Measurements from ENCODE around the gene MYL10.

The MYL10 gene

DNA sequence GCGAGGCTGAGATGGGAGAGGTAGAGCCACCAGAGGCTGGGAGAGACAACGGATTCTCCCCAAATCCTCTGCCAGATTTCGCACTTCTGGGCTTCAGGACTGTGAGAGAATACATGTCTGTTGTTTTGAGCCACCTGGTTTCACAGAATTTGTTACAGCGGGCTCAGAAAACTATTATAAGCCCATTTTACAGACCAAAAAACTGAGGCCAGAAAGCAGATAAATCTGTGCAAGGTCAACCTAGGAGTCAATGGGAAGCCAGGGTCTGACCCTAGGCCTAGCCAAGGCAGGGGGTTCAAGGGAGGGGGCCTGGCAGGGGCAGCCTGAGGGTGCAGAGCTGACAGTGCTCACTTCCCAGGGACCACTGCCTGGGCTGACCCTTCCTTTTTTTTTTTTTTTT, 8.7 kb downstream of the MYL10 start:
- no peaks in the 10 kb centered on the region for H3K4me1 ChIP-seq (ENCODE audit: low read depth, poor library complexity, severe bottlenecking)
- H2AFZ ChIP-seq (ENCODE audit: low read depth), result no peak overlapping the region
- no peak overlapping the region for H3K27ac ChIP-seq
- no peak overlapping the region for H3K4me3 ChIP-seq (IDR thresholded peaks at IDR 0.05; ENCODE audit: insufficient read depth, low read depth, low read length)
- TF ChIP-seq, protein P1, sequence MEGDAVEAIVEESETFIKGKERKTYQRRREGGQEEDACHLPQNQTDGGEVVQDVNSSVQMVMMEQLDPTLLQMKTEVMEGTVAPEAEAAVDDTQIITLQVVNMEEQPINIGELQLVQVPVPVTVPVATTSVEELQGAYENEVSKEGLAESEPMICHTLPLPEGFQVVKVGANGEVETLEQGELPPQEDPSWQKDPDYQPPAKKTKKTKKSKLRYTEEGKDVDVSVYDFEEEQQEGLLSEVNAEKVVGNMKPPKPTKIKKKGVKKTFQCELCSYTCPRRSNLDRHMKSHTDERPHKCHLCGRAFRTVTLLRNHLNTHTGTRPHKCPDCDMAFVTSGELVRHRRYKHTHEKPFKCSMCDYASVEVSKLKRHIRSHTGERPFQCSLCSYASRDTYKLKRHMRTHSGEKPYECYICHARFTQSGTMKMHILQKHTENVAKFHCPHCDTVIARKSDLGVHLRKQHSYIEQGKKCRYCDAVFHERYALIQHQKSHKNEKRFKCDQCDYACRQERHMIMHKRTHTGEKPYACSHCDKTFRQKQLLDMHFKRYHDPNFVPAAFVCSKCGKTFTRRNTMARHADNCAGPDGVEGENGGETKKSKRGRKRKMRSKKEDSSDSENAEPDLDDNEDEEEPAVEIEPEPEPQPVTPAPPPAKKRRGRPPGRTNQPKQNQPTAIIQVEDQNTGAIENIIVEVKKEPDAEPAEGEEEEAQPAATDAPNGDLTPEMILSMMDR (conservative IDR thresholded peaks at IDR 0.05; ENCODE audit: low read depth, low read length), result no peak
- H3K27me3 ChIP-seq (ENCODE audit: insufficient read depth, low read depth), result peaks cover 24% of the 10 kb centered on the region; the same call in 1 of the 2 replicates
- H3K4me2 ChIP-seq, result no peak overlapping the region
- no peaks in the 10 kb centered on the region for H3K36me3 ChIP-seq (ENCODE audit: insufficient read depth)
- no peak overlapping the region for H3K9ac ChIP-seq
- H4K20me1 ChIP-seq (ENCODE audit: insufficient read depth), result no peaks in the 10 kb centered on the region
- no peaks in the 10 kb centered on the region for H3K79me2 ChIP-seq (ENCODE audit: insufficient read depth, low read depth)

DNA sequence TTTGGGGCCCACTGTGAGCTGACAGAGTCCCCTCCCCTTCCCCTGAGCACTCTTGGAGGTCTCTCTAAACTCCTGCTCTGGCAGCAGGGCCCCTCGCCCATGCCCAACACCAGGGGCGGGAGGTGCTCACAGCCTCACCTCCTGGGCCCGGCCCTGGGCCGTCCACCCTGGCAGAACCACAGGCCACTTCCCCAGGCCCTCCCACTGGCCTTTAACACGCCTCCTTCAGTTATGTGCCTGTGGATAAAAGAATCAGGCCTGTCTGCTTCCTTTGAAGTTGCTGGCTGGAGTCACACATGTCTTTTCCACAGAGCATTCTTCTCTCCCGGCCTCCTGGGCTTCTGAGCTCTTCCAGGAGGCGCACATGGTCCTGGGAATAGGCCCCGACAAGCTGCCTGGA, 10.2 kb downstream of the MYL10 start:
- H3K4me1 ChIP-seq (ENCODE audit: low read depth, poor library complexity, severe bottlenecking), result no peaks in the 10 kb centered on the region
- no peak overlapping the region for H3K4me2 ChIP-seq
- peaks cover 16% of the 10 kb centered on the region; the same call in 1 of the 2 replicates for H3K27me3 ChIP-seq (ENCODE audit: insufficient read depth, low read depth)
- H3K4me3 ChIP-seq (IDR thresholded peaks at IDR 0.05; ENCODE audit: insufficient read depth, low read depth, low read length), result no peak overlapping the region
- no peaks in the 10 kb centered on the region for H3K79me2 ChIP-seq (ENCODE audit: insufficient read depth, low read depth)
- no peak overlapping the region for H3K9ac ChIP-seq
- TF ChIP-seq, protein P1 (conservative IDR thresholded peaks at IDR 0.05; ENCODE audit: low read depth, low read length), result no peak
- H2AFZ ChIP-seq (ENCODE audit: low read depth), result no peak overlapping the region
- no peaks in the 10 kb centered on the region for H3K36me3 ChIP-seq (ENCODE audit: insufficient read depth)
- H3K27ac ChIP-seq, result no peak overlapping the region
- H4K20me1 ChIP-seq (ENCODE audit: insufficient read depth), result no peaks in the 10 kb centered on the region

DNA sequence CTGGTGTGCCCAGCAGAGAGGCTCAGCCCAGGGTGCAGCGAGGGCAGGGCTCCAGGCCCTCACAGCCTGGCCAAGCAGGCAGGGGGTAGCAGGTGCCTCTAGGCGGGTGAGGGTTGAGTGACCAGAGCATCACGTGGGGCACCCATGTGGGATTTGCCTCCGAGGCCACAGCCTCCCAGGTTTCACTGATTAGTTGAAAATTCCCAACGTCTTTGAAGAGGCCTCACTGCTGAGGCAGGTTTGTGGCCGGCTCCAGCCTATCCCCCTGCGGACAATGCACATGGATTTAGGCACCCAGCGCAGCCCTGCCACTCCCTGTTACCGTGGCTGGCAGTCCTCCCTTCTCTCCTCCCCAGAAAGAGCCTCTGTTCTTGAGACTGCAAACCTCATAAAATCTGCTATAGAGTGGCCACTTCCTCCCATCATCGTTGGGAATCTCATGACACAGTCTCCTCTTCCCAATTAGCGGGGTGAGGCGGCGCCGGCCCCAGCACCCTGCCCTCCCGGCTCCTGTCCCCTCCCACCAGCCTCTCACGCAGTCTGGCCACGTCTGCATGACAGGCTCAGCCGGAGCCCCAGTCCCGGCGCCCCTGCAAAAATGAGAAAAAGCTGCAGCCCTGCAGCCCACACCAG, 10.8 kb downstream of the MYL10 start:
- H3K27ac ChIP-seq, result no peak overlapping the region
- no peak overlapping the region for H2AFZ ChIP-seq (ENCODE audit: low read depth)
- H3K4me2 ChIP-seq, result no peak overlapping the region
- no peaks in the 10 kb centered on the region for H3K79me2 ChIP-seq (ENCODE audit: insufficient read depth, low read depth)
- H3K4me3 ChIP-seq (IDR thresholded peaks at IDR 0.05; ENCODE audit: insufficient read depth, low read depth, low read length), result no peak overlapping the region
- no peaks in the 10 kb centered on the region for H3K36me3 ChIP-seq (ENCODE audit: insufficient read depth)
- TF ChIP-seq, protein P1 (conservative IDR thresholded peaks at IDR 0.05; ENCODE audit: low read depth, low read length), result no peak
- H3K27me3 ChIP-seq (ENCODE audit: insufficient read depth, low read depth), result peaks cover 16% of the 10 kb centered on the region; the same call in 1 of the 2 replicates
- no peaks in the 10 kb centered on the region for H4K20me1 ChIP-seq (ENCODE audit: insufficient read depth)
- no peaks in the 10 kb centered on the region for H3K4me1 ChIP-seq (ENCODE audit: low read depth, poor library complexity, severe bottlenecking)
- no peak overlapping the region for H3K9ac ChIP-seq

DNA sequence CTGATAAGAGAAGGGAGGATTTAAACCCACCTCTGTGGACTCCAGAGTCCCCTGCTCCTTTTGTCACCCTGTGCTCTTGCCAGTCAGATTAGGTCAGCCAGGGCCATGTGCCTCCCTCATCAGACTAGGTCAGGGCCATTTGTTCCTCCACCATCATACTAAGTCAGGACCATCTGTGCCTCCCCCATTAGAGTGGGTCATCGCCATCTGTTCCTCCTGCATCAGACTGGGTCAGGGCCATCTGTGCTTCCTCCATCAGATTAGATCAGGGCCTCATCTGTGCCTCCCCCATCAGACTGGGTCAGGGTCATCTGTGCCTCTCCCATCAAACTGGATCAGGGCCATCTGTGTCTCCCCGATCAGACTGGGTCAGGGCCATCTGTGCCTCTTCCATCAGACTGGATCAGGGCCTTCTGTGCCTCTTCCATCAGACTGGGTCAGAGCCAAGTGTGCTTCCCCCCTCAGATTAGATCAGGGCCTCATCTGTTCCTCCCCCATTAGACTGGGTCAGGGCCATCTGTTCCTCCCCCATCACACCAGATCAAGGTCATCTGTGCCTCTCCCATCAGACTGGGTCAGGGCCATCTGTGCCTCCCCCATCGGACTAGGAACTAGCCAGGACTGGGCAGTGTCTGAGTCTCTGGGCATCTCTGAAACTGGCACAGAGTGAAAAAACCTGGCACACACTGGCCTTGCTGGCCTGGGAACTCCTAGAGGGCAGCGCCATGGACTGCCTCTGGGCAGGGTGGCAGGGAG, 11.5 kb downstream of the MYL10 start:
- TF ChIP-seq, protein P1 (conservative IDR thresholded peaks at IDR 0.05; ENCODE audit: low read depth, low read length), result no peak
- no peak overlapping the region for H3K4me3 ChIP-seq (IDR thresholded peaks at IDR 0.05; ENCODE audit: insufficient read depth, low read depth, low read length)
- H2AFZ ChIP-seq (ENCODE audit: low read depth), result no peak overlapping the region
- H3K4me1 ChIP-seq (ENCODE audit: low read depth, poor library complexity, severe bottlenecking), result no peaks in the 10 kb centered on the region
- H3K27me3 ChIP-seq (ENCODE audit: insufficient read depth, low read depth), result peaks cover 16% of the 10 kb centered on the region; the same call in 1 of the 2 replicates
- no peaks in the 10 kb centered on the region for H4K20me1 ChIP-seq (ENCODE audit: insufficient read depth)
- H3K27ac ChIP-seq, result no peak overlapping the region
- H3K4me2 ChIP-seq, result no peak overlapping the region
- H3K9ac ChIP-seq, result no peak overlapping the region
- H3K79me2 ChIP-seq (ENCODE audit: insufficient read depth, low read depth), result no peaks in the 10 kb centered on the region
- no peaks in the 10 kb centered on the region for H3K36me3 ChIP-seq (ENCODE audit: insufficient read depth)

Data from KMS-11 (cell line).